Omental fat pad (tissue), 4 donors: ENCODE data around the gene MUCL3. TPM values are rescaled to one million over a fixed set of nuclear protein-coding genes. Genes with fewer than 3 reads are reported as not detected.

Source experiments
- ATAC-seq: fragments of 150-250 bp; one replicate; pipeline ENCODE4 v1.9.1; 2016; ENCODE audit warnings: mild to moderate bottlenecking, moderate library complexity; ENCODE audit not compliant: low FRiP score
- DNase-seq: peaks from one replicate; pipeline ENCODE4 v3.0.0-alpha.2; 2019; ENCODE audit warnings: low spot score
- CTCF ChIP-seq, 3 donors: fragments of 450-650 bp; IDR thresholded peaks; one replicate each; pipeline ENCODE4 v1.5.1; 2016 to 2017; ENCODE audit warnings: antibody characterized with exemption in 3 of 3, mild to moderate bottlenecking in 3 of 3, moderate library complexity in 2 of 3
- total RNA-seq, 4 donors: library from RNA; depleted of rRNA; stranded (reverse); fragments of >200 nt; gene quantifications; one replicate each; pipeline ENCODE4 v1.1.0, GENCODE V29; 2016

Gene MUCL3
- total RNA-seq, 4 donors from 2014 or later: 0.19 TPM; not detected in 3

DNA sequence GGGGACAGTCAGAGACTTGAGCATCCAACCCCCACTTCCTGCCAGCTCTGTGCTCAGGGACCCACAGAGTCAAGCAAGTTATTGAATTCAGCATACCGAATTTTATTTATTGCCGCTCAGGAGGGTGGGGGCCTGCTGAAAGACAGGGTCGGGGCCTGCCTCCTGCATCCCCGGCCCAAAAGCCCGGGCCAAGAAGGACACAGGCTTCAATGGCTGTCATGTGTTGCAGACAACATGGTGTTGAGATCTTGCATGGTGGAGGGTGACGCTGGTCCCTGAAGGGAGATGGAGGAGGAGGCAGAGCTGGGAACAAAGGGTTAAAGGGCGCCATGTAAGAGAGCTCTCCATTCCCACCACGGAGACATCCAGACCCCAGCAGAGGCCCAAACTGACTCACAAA lies 9.5 kb upstream of the MUCL3 start:
- no peak for ATAC-seq

DNA sequence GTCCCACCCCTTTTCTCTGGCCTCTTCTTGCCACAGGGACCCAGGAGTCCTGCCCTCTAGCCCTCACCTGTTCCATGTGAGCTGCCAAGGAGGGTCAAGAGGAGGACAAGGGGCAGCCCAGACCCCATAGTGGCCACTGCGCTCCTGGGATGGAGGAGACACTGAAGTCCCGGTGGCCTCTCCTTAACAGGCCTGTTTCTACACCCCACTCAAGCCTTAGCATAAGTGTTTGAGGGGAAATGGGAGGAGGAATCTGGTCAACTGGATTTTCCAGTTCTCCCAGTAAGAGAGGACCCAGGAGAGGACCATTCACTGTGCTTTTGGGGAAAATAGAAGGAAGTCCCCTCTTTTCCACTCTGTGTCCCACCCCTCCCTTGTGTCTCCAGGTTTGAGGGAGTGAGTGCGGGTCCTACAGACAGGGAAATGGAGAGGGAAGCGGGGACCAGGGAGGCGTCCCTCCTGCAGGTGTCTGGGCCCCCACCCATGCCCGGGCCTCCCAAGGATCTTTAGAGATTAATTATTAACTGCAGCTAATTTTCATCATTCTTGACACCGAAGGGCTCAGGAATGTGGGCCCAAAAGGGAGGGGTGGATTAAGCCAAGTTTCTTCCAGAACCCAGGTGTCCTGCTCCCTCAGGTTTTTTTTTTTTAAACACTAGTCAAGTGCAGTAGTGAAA lies 8.7 kb upstream of the MUCL3 start, which contains the start of gene SFTA2:
TSS of gene SFTA2 (minus strand) at position 202 of the 677 bp plus-strand sequence. CDS start at position 128, 74 bp downstream.
- DNase-seq (no peak), ATAC-seq (no peak)
- TF ChIP-seq CTCF (IDR thresholded peaks at IDR 0.05): no peak

More for the DNA sequence above, 9.5 kb upstream of the MUCL3 start:
- no peak for TF ChIP-seq CTCF (IDR thresholded peaks at IDR 0.05)
- no peak for DNase-seq

GRCh38 chr6:30932665-30933365 lies 8.0 kb upstream of the MUCL3 start:
- no peak for DNase-seq
- no peak for ATAC-seq
- no peak for TF ChIP-seq CTCF (IDR thresholded peaks at IDR 0.05)

- no peak for TF ChIP-seq CTCF (IDR thresholded peaks at IDR 0.05)
- no peak for ATAC-seq
These were observed 5.8 kb upstream of the MUCL3 start for GRCh38 chr6:30935018-30935417.

DNA sequence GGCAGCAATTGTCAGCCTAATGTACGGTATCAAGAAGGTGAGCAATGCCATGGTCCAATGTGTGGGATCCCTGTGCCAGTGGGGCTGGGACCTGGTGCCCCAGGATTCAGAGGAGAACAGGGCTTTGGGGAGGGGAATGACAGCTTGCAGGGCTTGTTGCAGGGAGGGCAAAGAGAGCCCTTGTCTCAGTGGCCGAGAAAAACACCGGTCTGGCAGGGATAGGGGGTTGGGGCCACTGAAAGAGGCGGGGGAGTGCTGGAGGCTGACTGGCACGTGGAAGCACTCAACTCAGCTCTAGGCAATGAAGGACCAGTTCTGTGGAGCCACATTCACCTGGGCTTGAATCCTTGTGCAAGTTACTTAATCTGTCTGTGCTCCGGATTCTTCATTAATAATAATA lies 3.5 kb upstream of the MUCL3 start:
- DNase-seq (no peak), ATAC-seq (no peak)
- no peak for TF ChIP-seq CTCF (IDR thresholded peaks at IDR 0.05)

More at GRCh38 chr6:30935018-30935417, 5.8 kb upstream of the MUCL3 start:
- DNase-seq: no peak

- no peak for TF ChIP-seq CTCF (IDR thresholded peaks at IDR 0.05)
These were observed 2.0 kb upstream of the MUCL3 start for GRCh38 chr6:30938730-30939129.

GRCh38 chr6:30939473-30939872 lies 1.3 kb upstream of the MUCL3 start:
- no peak for TF ChIP-seq CTCF (IDR thresholded peaks at IDR 0.05)

More at GRCh38 chr6:30938730-30939129, 2.0 kb upstream of the MUCL3 start:
- DNase-seq (no peak), ATAC-seq (no peak)

More at GRCh38 chr6:30939473-30939872, 1.3 kb upstream of the MUCL3 start:
- no peak for DNase-seq
- ATAC-seq: peak; percentile 48
